Activated CD4-positive, CD25-positive, alpha-beta regulatory T cell treated with anti-CD3 and anti-CD28 coated beads, Interleukin-2, amount 50 U/mL, for 24 hours (primary cell): ENCODE results near the gene GALNT2.

Experiments
- ATAC-seq, 2 donors: fragments of 150-1000 bp; cut with Tn5 transposase; one replicate each; pipeline ENCODE4 v1.10.0; 2021; ENCODE audit warnings: mild to moderate bottlenecking in 1 of 2, moderate library complexity in 1 of 2

Gene GALNT2

GRCh38 chr1:230170622-230171021 is 103.6 kb downstream of the GALNT2 start:
- ATAC-seq: peak in 1 of 2 donors; percentile 13

- no peak for ATAC-seq
Observed at GRCh38 chr1:230171356-230172015, 104.4 kb downstream of the GALNT2 start.

- ATAC-seq: no peak
Observed at GRCh38 chr1:230172016-230172537, 105.0 kb downstream of the GALNT2 start.

- no peak for ATAC-seq
Observed at GRCh38 chr1:230173187-230173975, 106.3 kb downstream of the GALNT2 start.

GRCh38 chr1:230174041-230174440 is 107.0 kb downstream of the GALNT2 start:
- no peak for ATAC-seq

GRCh38 chr1:230174471-230175162 is 107.6 kb downstream of the GALNT2 start:
- no peak for ATAC-seq

GRCh38 chr1:230175163-230175747 is 108.2 kb downstream of the GALNT2 start:
- ATAC-seq: no peak

- no peak for ATAC-seq
Observed at GRCh38 chr1:230175839-230176238, 108.8 kb downstream of the GALNT2 start.

GRCh38 chr1:230176326-230176725 is 109.3 kb downstream of the GALNT2 start:
- no peak for ATAC-seq

GRCh38 chr1:230176871-230177411 is 109.9 kb downstream of the GALNT2 start:
- ATAC-seq: peak in 1 of 2 donors; percentile 41

- no peak for ATAC-seq
Observed at GRCh38 chr1:230179249-230179648, 112.2 kb downstream of the GALNT2 start.

- no peak for ATAC-seq
Observed at GRCh38 chr1:230185076-230186001, 118.3 kb downstream of the GALNT2 start.

- ATAC-seq: peak; percentile 45 to 46
Observed at GRCh38 chr1:230186003-230186863, 119.2 kb downstream of the GALNT2 start.

GRCh38 chr1:230186874-230187273 is 119.8 kb downstream of the GALNT2 start:
- ATAC-seq: no peak

- no peak for ATAC-seq
Observed at GRCh38 chr1:230187290-230187689, 120.3 kb downstream of the GALNT2 start.

- no peak for ATAC-seq
Observed at GRCh38 chr1:230188826-230189225, 121.8 kb downstream of the GALNT2 start.

GRCh38 chr1:230189341-230189740 is 122.3 kb downstream of the GALNT2 start:
- ATAC-seq: no peak

- no peak for ATAC-seq
Observed at GRCh38 chr1:230189824-230190223, 122.8 kb downstream of the GALNT2 start.

GRCh38 chr1:230191079-230191804 is 124.2 kb downstream of the GALNT2 start:
- ATAC-seq: no peak

- ATAC-seq: no peak
Observed at GRCh38 chr1:230191855-230192254, 124.8 kb downstream of the GALNT2 start.
